GM12878 (cell line): ENCODE measurements around the gene MEIOSIN. TPM values are rescaled to one million over a fixed set of nuclear protein-coding genes. Genes with fewer than 3 reads are reported as not detected.

Source experiments
- CEBPB ChIP-seq, 2 experiments: fragments of 150-350 bp in 1 of 2; IDR thresholded peaks; 2 replicates each; pipeline ENCODE4 v1.6.1; 2012 to 2014; ENCODE audit warnings: low read depth in 2 of 2, low read length in 2 of 2, borderline replicate concordance in 1 of 2, inconsistent platforms in 1 of 2
- EED ChIP-seq: sonication (generic); IDR thresholded peaks from 2 replicates; pipeline ENCODE4 v1.6.1; 2016; ENCODE audit warnings: antibody characterized with exemption, low read depth
- ESRRA ChIP-seq: IDR thresholded peaks from 2 replicates; pipeline ENCODE4 v1.6.1; 2012; ENCODE audit warnings: mild to moderate bottlenecking, low read length, improper control_type of control experiment
- FOS ChIP-seq: IDR thresholded peaks from 3 replicates; pipeline ENCODE4 v1.6.1; 2011; ENCODE audit warnings: borderline replicate concordance; ENCODE audit not compliant: insufficient read length; ENCODE audit errors: extremely low read depth
- IRF4 ChIP-seq: IDR thresholded peaks from 2 replicates; pipeline ENCODE4 v1.6.1; 2011; ENCODE audit warnings: low read depth, low read length
- JUND ChIP-seq: IDR thresholded peaks from 2 replicates; pipeline ENCODE4 v1.6.1; 2012; ENCODE audit warnings: low read depth, mild to moderate bottlenecking, low read length, improper control_type of control experiment, moderate library complexity
- MTA3 ChIP-seq: IDR thresholded peaks from 2 replicates; pipeline ENCODE4 v1.6.1; 2012; ENCODE audit warnings: low read length, inconsistent platforms, borderline replicate concordance
- NBN ChIP-seq: fragments of 450-650 bp; IDR thresholded peaks from 2 replicates; pipeline ENCODE4 v1.6.1; 2016
- NFYB ChIP-seq: IDR thresholded peaks from 2 replicates; pipeline ENCODE4 v1.6.1; 2011; ENCODE audit warnings: low read depth, mild to moderate bottlenecking, low read length, improper control_type of control experiment, moderate library complexity; ENCODE audit not compliant: insufficient read depth
- NR2F1 ChIP-seq: fragments of 450-650 bp; conservative IDR thresholded peaks from 2 replicates; pipeline ENCODE4 v1.6.1; 2017; ENCODE audit warnings: mild to moderate bottlenecking
- RCOR1 ChIP-seq: conservative IDR thresholded peaks from 2 replicates; pipeline ENCODE4 v1.6.1; 2012; ENCODE audit warnings: low read depth, low read length, improper control_type of control experiment
- RUNX3 ChIP-seq: IDR thresholded peaks from 2 replicates; pipeline ENCODE4 v1.6.1; 2012; ENCODE audit warnings: low read length, inconsistent platforms
- SPI1 ChIP-seq: IDR thresholded peaks from 2 replicates; pipeline ENCODE4 v1.6.1; 2011; ENCODE audit warnings: low read depth, mild to moderate bottlenecking, low read length, moderate library complexity, borderline replicate concordance; ENCODE audit not compliant: insufficient read depth
- ZNF384 ChIP-seq: IDR thresholded peaks from 2 replicates; pipeline ENCODE4 v1.6.1; 2012; ENCODE audit warnings: low read depth, mild to moderate bottlenecking, low read length, improper control_type of control experiment, borderline replicate concordance
- ZSCAN29 ChIP-seq: fragments of 450-650 bp; IDR thresholded peaks from 2 replicates; pipeline ENCODE4 v1.6.1; 2017; ENCODE audit warnings: mild to moderate bottlenecking, moderate library complexity
- polyA plus RNA-seq, 11 experiments: library from polyadenylated mRNA; depleted of rRNA in 4 of 11; unstranded in 6 of 11; stranded (reverse) in 5 of 11; fragments of >200 nt; fragmentation: Nextera tagmentation in 4 of 11; fragmentation: Illumina TruSeq in 1 of 11; extraction: Ambion mirVana in 4 of 11; extraction: Trizol in 1 of 11; gene quantifications; 1 replicate in 1 of 11; 2 replicates in 10 of 11; pipeline versions ENCODE4 v1.2.1 to v1.2.3, GENCODE V29; 2011 to 2016; ENCODE audit warnings: inconsistent platforms in 2 of 11, missing spikeins in 2 of 11, low read depth in 1 of 11
- total RNA-seq, 4 experiments: library from RNA; depleted of rRNA in 3 of 4; stranded (reverse); fragments of >200 nt in 3 of 4; fragmentation: Illumina TruSeq in 1 of 4; extraction: Trizol in 1 of 4; gene quantifications; 2 replicates each; pipeline versions ENCODE4 v1.2.1 to v1.2.3, GENCODE V29; 2013 to 2021
- TF ChIP-seq, protein P1 (sequence below): IDR thresholded peaks from 2 replicates; pipeline ENCODE4 v1.6.1; 2011; ENCODE audit warnings: low read depth, low read length, improper control_type of control experiment, borderline replicate concordance
- TF ChIP-seq, protein P2 (sequence below): fragments of 450-650 bp; IDR thresholded peaks from 2 replicates; pipeline ENCODE4 v1.6.1; 2017; ENCODE audit warnings: mild to moderate bottlenecking
- TF ChIP-seq, protein P3 (sequence below): fragments of 450-650 bp; conservative IDR thresholded peaks from 2 replicates; pipeline ENCODE4 v1.6.1; 2017; ENCODE audit warnings: mild to moderate bottlenecking, moderate library complexity
- TF ChIP-seq, protein P4 (sequence below): fragments of 450-650 bp; IDR thresholded peaks from 2 replicates; pipeline ENCODE4 v1.6.1; 2016; ENCODE audit warnings: mild to moderate bottlenecking, moderate library complexity, borderline replicate concordance

MEIOSIN gene
- total and polyA plus RNA-seq, 10 of the 15 experiments (the other 5 are each of a cell fraction or from before 2014, with no cell fraction given), result 0.05 to 0.66 (median 0.14) TPM; not detected in 4

DNA sequence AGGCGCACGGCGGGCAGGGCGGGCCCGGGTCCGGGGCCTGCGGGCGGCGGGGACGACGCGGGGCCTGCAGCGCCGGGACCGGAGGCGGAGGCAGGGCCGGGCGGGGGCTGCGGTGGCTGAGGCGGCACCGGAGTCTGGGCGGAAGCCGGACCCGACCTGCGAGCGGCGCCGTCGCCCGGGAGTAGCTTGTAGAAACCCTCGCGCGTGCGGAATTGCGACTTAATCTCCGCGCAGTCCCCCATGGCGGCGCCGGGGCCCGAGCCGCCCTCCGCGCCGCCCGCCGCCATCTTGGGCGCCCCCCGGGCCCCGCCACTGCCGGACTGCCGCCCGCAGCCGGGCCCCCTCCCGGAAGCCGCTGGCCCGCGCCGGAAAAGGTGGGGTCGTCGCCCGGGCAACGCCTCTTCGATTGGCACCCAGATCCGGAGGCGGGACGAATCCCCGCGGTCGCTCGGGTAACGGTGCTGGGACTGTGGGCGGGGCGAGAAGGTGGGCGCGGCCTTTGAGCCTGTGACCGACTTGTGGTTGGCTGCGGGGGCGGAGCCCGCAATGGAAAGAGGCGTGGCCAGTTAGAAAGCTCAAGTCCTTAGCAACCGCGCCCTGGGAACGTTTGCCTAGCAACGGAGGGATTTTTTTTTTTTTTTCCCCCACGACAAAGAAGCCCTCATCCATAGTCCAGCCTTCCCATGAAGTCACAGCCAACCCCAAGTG, 59.4 kb downstream of the MEIOSIN start, which contains the start of gene DMWD (continued):
- TF ChIP-seq, protein P1, sequence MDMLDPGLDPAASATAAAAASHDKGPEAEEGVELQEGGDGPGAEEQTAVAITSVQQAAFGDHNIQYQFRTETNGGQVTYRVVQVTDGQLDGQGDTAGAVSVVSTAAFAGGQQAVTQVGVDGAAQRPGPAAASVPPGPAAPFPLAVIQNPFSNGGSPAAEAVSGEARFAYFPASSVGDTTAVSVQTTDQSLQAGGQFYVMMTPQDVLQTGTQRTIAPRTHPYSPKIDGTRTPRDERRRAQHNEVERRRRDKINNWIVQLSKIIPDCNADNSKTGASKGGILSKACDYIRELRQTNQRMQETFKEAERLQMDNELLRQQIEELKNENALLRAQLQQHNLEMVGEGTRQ, result no peak
- TF ChIP-seq, protein P2, sequence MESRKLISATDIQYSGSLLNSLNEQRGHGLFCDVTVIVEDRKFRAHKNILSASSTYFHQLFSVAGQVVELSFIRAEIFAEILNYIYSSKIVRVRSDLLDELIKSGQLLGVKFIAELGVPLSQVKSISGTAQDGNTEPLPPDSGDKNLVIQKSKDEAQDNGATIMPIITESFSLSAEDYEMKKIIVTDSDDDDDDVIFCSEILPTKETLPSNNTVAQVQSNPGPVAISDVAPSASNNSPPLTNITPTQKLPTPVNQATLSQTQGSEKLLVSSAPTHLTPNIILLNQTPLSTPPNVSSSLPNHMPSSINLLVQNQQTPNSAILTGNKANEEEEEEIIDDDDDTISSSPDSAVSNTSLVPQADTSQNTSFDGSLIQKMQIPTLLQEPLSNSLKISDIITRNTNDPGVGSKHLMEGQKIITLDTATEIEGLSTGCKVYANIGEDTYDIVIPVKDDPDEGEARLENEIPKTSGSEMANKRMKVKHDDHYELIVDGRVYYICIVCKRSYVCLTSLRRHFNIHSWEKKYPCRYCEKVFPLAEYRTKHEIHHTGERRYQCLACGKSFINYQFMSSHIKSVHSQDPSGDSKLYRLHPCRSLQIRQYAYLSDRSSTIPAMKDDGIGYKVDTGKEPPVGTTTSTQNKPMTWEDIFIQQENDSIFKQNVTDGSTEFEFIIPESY, result no peak
- TF ChIP-seq JUND, result no peak
- TF ChIP-seq SPI1, result no peak
- peak; percentile 84 for TF ChIP-seq RUNX3
- TF ChIP-seq, protein P3, sequence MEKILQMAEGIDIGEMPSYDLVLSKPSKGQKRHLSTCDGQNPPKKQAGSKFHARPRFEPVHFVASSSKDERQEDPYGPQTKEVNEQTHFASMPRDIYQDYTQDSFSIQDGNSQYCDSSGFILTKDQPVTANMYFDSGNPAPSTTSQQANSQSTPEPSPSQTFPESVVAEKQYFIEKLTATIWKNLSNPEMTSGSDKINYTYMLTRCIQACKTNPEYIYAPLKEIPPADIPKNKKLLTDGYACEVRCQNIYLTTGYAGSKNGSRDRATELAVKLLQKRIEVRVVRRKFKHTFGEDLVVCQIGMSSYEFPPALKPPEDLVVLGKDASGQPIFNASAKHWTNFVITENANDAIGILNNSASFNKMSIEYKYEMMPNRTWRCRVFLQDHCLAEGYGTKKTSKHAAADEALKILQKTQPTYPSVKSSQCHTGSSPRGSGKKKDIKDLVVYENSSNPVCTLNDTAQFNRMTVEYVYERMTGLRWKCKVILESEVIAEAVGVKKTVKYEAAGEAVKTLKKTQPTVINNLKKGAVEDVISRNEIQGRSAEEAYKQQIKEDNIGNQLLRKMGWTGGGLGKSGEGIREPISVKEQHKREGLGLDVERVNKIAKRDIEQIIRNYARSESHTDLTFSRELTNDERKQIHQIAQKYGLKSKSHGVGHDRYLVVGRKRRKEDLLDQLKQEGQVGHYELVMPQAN, result peak; percentile 79
- TF ChIP-seq EED, result no peak
- TF ChIP-seq, protein P4, sequence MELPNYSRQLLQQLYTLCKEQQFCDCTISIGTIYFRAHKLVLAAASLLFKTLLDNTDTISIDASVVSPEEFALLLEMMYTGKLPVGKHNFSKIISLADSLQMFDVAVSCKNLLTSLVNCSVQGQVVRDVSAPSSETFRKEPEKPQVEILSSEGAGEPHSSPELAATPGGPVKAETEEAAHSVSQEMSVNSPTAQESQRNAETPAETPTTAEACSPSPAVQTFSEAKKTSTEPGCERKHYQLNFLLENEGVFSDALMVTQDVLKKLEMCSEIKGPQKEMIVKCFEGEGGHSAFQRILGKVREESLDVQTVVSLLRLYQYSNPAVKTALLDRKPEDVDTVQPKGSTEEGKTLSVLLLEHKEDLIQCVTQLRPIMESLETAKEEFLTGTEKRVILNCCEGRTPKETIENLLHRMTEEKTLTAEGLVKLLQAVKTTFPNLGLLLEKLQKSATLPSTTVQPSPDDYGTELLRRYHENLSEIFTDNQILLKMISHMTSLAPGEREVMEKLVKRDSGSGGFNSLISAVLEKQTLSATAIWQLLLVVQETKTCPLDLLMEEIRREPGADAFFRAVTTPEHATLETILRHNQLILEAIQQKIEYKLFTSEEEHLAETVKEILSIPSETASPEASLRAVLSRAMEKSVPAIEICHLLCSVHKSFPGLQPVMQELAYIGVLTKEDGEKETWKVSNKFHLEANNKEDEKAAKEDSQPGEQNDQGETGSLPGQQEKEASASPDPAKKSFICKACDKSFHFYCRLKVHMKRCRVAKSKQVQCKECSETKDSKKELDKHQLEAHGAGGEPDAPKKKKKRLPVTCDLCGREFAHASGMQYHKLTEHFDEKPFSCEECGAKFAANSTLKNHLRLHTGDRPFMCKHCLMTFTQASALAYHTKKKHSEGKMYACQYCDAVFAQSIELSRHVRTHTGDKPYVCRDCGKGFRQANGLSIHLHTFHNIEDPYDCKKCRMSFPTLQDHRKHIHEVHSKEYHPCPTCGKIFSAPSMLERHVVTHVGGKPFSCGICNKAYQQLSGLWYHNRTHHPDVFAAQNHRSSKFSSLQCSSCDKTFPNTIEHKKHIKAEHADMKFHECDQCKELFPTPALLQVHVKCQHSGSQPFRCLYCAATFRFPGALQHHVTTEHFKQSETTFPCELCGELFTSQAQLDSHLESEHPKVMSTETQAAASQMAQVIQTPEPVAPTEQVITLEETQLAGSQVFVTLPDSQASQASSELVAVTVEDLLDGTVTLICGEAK, result peak; percentile 86
- peak; percentile 85 for TF ChIP-seq ZNF384
- TF ChIP-seq MTA3, result no peak
- TF ChIP-seq CEBPB (IDR thresholded peaks at IDR 0.05; ENCODE audit: borderline replicate concordance in 1 of 2, low read depth in 2 of 2, low read length in 2 of 2), result no peak
- no peak for TF ChIP-seq ESRRA
- no peak for TF ChIP-seq RCOR1
- TF ChIP-seq NR2F1, result peak; percentile 69
- no peak for TF ChIP-seq ZSCAN29
- TF ChIP-seq FOS, result no peak
- peak; percentile 61; the same call in 1 of the 2 replicates for TF ChIP-seq NFYB
- no peak for TF ChIP-seq IRF4
- peak; percentile 51; the same call in 1 of the 2 replicates for TF ChIP-seq NBN
